GM18867 (cell line): ENCODE measurements around the gene RTL10.
"Not testable (repeated sequence)": the region's sequence is repeated elsewhere in the genome, so short reads cannot be mapped to it uniquely, and the experiment has no call there.

Source experiments
- ATAC-seq: cut with Tn5 transposase; IDR thresholded peaks from one replicate; pipeline ENCODE4 v1.9.1; 2021; ENCODE audit warnings: mild to moderate bottlenecking, moderate library complexity; ENCODE audit not compliant: unreplicated experiment

RTL10 gene

GRCh38 chr22:19846620-19847344, 7.9 kb downstream of the RTL10 start:
- ATAC-seq, result no peak

- no peak for ATAC-seq
These were observed 9.5 kb downstream of the RTL10 start for GRCh38 chr22:19845054-19845722.

- ATAC-seq, result no peak
These were observed 10.2 kb downstream of the RTL10 start for GRCh38 chr22:19844377-19845053.

GRCh38 chr22:19843857-19844376, 10.8 kb downstream of the RTL10 start:
- ATAC-seq, result no peak

DNA sequence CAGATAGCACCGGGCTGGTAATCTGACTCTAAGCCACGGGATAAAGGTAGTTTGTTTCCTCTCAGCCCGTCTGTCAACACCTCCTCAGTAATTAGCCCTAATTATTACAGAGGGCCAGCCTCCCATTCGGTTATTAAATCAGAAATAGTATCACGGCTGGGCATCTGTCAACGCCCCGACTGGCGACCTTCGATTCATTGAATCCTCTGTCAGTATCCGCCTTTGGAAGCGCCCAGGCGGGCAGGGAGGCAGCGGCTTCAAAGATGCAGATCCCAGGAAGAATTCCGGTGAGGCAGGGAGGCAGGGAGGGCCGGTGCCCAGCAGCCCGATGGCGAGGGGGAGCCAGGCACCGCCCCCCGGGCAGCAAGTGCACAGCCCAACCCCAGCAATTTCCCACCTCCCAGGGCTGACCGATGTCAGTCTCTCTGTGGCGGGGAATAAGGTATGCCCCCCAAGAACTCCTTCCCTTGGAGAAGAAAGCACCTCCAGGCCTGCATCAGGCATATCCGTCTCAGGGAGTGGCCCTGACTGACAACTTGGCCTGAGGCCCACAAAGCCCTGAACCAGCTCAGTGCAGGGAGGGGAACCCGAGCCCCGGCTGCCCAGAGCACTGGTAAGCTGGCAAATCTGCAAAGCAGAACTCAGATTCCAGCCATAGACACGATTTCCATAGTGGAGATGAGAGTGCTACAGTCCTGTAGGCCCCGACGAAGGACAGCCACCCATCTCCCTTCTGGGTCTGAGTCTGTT, 11.4 kb downstream of the RTL10 start:
- ATAC-seq, result no peak

- no peak for ATAC-seq
These were observed 12.1 kb downstream of the RTL10 start for GRCh38 chr22:19842393-19843106.

DNA sequence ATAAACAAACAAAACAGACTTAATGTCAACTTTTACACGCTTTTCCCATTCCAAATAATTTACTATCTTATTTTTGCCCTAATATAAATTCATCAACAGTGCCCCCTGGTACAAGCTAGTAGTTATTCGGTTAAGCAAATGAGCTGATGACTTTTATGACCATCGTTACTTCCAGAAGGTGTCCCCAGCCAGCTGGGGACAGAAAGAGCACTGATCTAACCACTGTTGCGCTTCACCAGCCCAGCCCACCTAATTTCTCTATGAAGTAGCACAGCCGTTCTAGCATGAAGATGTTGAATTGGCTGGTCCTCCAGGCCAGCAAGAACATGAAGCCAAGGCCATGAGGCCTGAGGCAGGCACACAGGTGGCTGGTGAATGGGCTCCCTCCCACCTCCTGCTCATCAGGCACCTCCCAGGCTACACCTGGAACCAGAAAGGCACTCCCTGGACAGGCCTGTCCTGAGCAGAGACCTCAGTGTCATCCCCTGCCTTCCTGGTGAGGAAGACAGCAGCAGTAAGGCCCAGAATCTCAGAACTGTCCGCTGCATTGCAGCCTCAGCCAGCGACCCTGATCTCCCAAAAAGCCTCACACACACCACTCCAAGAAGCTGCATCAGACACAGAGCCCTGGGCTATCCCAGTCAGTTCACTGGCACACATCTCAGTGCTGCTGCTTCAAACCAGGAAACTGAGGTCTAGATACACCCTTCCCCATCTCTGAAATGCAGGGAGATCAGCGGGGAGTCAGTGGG, 12.9 kb downstream of the RTL10 start:
- ATAC-seq, result no peak

DNA sequence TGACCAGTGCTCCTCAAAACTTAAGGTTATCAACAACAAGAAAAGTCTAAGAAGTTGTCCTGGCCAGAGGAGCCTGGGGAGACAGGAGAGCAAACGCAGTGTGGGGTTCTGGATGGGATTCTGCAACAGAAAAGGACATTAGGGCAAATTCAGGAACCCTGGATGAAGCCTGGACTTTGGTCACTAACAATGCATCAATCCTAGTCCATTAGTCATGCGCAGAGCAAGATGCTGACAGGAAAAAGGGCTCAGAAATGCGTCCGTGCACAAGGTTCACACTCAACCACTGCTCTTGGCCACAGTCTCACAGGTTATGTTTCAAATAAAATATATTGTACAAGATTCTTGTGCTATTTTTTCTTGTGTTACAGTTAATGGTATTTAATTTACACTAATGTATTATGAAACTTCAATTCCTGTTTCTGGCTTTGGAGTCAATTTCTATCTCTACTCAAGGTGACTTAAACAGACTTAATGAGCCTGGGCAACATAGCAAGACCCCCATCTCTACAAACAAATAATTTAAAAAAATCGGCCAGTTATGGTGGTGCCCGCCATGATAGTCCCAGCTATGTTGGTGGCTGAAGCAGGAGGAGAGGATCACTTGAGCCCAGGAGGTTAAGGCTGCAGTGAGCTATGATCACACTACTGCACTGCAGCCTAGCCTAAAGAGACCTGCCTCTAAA, 13.6 kb downstream of the RTL10 start:
- no peak for ATAC-seq

- no peak for ATAC-seq
These were observed 14.6 kb downstream of the RTL10 start for GRCh38 chr22:19840059-19840458.

DNA sequence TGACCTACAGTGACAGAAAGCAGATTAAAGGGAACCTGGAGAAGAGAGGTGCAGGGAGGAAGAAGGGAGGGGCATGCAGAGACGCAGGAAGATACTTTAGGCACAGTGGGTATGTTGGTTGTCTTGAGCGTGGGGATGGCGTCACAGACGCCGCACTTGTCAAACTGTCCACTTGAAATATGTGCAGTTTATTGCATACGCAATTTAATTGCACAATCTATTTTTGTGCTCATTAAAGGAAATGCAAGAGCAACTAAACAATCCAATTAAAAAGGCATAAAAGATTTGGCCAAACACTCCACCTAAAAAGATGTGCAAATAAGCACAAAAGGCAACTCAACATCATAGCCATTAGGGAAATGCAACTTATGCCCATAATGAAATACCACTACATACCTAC, 16.8 kb downstream of the RTL10 start:
- no peak for ATAC-seq

GRCh38 chr22:19836512-19836911, 18.2 kb downstream of the RTL10 start:
- ATAC-seq, result no peak

GRCh38 chr22:19834599-19834998, 20.1 kb downstream of the RTL10 start:
- no peak for ATAC-seq

- ATAC-seq, result not testable (repeated sequence)
These were observed 21.3 kb downstream of the RTL10 start for GRCh38 chr22:19833327-19833726.

DNA sequence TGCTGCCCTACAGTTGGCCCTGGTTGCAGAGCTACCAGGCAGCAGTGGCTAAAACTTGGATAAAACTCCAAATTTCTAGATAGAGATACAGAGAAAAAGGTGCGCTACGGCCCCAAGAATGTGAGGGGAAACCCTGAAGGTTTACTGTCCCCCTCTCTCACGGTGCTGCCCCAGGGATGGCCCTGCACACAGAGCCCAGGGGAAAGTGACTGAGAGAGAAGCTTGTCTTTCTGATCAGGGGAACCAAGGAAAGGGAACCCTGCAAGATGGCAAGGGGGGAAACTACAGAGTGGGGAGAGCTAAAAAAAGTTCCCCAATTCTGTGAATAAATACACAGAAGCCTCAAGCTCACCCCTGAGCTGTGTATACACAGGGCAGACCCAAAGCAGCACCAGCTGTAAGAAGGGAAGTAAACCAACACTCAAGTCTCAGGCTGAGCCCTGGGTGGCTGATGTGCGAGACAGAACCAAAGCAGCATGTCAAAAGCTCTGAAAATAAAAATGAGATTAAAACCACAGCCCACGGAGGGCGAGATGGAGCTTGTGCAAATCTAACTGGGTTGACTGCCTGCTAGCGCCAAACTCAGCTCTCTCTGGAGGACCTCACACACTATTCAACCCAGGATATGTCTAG, 22.1 kb downstream of the RTL10 start:
- no peak for ATAC-seq

- not testable (repeated sequence) for ATAC-seq
These were observed 22.7 kb downstream of the RTL10 start for GRCh38 chr22:19831979-19832378.

DNA sequence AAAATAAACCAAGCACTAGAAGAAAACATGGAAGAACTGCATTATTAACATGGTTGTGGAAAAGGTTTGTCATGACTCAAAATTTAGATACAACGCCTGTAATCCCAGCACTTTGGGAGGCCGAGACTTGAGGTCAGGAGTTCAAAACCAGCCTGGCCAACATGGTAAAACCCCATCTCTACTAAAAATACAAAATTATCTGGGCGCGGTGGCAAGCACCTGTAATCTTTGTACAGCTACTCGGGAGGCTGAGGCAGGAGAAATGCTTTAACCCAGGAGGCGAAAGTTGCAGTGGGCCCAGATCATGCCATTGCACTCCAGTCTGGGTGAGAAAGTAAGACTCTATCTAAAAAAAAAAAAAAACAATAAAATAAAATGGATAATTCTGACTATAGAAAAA, 23.7 kb downstream of the RTL10 start:
- no peak for ATAC-seq

DNA sequence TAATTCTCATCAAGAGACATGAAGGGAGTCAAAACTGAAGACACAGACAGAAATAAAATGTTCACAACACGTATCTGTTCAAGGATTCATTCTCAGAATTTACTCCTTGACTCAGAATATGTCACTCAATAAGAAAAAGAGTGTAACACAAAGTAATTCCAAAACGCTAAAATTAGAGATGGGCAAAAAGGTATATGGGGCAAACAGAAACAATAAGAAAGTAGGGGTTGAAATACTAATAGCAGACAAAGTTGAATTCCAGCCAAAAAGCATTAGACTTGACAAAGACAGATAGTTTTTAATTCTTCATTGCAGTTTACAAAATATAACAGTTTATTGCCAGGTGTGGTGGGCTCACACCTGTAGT, 26.7 kb downstream of the RTL10 start:
- no peak for ATAC-seq

- ATAC-seq, result no peak
These were observed 27.2 kb downstream of the RTL10 start for GRCh38 chr22:19827341-19828034.
